Activated CD4-positive, alpha-beta T cell treated with anti-CD3 and anti-CD28 coated beads for 24 hours (primary cell): Measurements from ENCODE around the gene KRTAP20-1.

Source experiments
- DNase-seq, 2 donors: peaks; one replicate each; pipeline ENCODE4 v3.0.0-alpha.2; 2020; ENCODE audit warnings: low read depth in 2 of 2

Gene KRTAP20-1

DNA sequence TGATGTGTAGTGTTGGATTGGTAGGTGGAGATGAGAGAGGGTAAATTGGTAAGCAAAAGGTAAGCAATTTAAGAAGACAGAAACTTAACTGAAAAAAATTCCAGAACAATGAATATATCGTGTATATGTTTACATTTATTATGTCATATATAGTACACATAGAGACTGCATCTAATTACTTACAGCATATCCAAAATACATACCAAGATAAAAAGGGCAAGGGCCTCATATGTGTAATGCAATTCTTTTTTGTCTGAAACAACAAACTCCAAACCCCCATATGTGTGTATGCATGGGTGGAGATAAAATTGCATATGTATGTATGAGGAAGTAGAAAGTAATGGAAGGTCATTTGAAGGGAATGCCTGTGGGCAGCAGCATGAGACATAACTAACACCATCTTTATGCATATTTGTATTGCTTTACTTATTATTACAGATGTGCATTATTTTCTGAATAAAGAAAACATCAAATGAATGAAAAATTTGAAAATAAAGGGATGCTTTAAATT is 30.7 kb downstream of the KRTAP20-1 start:
- no peak for DNase-seq

GRCh38 chr21:30652891-30653290 is 36.7 kb downstream of the KRTAP20-1 start:
- DNase-seq = no peak
